GM21717 (cell line): Measurements from ENCODE around the gene ROBO2.

Experiments
- ATAC-seq: cut with Tn5 transposase; IDR thresholded peaks from one replicate; pipeline ENCODE4 v1.9.1; 2021; ENCODE audit warnings: mild to moderate bottlenecking, moderate library complexity; ENCODE audit not compliant: unreplicated experiment

Gene ROBO2

DNA sequence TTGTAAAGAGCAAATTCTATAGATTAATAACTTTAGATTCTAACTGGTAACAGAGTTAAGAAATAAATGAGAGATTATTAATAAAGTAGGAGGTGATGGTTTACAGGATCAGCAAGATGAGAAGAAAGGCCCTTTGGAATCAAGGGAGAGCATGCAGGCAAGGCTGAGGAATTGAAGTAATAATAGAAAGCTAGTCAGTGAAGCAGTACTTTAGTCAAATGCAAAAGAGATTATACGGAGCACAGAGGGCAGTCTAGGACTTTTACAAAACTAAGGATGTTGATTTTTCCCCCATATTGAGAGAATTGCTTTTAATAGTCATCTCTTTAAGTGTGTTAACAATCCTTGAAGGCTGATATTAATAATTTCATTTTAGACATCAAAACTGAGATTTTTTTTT, 146.4 kb downstream of the ROBO2 start:
- no peak for ATAC-seq

DNA sequence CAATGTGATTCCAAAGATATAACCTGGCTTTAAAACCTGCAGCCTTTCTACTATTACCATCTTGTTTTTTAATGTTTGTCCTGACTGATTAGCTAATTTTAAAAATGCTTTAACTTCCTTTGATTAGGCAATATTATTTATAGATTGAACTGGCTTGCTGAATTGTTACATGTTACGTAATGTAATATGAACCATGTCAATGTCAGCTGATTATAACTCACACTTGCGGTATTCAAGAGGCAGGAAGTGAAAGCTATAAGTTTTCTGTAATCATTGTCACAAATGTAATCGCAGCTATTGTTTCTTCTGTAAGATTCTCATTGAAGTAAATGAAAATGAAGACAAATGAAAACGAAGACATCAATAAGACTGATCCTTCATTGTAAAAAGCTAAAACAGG, 146.8 kb downstream of the ROBO2 start:
- ATAC-seq = no peak

DNA sequence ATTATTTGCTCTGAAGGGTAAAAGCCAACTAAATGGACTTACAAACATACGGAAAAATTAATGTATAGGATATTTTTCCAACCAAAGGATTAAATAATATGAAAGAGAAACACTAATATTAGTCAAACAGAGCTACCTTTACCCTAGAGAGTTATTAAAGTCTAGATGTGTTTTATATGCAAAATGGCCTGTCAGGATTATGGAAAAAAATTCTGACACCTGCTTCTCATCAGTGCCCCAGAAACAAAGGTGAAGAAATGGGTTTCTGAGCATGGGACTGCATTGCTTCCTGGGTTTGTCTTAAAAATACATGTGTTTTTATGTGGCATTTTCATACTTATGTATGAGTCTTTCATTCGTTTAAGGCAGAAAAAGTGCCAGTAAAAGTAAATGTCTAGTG, 148.3 kb downstream of the ROBO2 start:
- ATAC-seq = no peak

DNA sequence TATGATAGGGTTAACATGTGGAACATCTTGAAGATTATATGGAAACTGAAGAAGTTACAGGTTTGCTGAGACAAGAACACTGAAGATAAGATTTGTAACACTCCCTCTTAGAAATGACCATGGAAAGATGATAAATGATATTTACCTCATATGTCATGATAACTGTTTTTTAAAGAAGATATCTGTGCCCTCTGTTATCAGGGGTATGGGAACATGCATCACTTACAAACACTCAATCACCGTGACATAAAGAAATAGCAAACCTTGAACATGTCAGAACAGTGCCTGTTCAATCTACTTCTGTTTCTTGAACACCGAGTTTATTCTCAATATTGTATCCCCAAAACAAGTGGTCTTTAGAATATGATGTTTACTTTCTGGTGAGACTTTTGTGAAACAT, 149.4 kb downstream of the ROBO2 start:
- no peak for ATAC-seq

DNA sequence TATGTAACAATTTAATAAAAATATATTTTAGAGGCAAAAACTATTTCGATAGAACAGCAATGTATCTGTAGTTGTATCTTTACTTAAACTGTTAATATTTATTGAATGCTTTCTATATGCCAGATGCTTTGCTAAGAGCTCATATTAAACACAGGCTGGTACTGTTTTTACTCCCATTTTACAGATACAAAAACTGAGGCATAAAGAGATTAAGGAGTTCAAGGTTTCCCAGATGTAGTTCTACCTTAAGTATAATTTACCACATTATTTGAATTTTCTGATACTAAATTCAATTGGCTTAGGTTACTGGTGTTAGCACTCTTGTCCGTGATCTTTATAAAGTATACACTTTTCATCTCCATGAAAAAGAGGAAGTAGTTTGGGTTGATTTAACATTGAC, 149.8 kb downstream of the ROBO2 start:
- no peak for ATAC-seq

DNA sequence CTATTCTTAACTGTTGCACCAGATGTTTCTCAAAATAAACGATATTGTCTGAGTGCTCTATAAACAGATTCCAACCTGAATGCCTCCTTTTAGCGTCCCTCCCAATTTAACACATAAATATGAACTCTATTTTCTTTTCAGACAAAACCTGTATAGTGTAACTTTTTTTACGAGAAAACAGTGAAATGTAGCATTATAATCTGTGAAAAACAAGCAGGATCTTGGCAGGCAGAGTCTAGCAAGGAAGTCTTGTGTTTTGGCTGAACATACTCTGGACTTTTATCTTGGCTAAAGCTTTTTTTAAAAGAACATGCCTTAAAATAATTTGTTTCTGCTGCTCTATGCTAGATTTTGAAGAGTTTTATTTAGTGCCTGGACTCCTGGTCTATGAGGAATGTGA, 150.5 kb downstream of the ROBO2 start:
- no peak for ATAC-seq

DNA sequence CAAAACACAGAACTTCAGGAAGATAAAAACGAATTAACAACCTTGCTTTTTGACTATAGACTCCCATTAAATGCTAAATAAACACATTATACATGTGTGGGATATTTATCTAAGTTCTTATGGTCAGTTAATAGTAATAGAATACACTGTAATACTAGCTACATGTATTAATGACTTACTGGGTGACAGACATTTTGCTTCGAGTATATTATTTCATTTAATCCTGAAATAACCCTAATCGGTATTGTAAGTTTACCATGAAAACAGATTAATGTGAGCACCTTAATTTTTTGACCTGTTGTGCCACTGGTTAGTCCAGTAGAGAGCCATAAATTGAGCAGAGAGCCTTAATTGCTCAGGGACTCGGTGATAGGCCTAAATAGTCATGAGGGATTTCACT, 151.1 kb downstream of the ROBO2 start:
- ATAC-seq = no peak

DNA sequence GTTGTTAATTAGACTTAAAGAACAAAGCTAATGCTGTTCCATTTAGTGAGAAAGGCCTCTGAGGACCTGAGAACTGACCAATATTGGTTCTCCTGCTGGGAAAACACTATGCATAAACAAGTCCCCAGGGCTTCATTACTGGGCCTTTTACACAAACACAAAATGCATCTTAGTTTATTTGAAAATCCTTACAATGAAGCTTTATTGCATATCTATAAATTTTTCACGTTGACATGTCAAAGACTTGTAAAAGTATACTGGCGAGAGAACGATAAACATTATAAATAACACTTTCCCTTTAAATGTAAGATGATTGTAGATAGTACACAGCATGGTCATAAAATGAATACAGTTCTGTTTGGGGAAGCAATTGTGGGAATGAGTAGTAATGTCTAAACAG, 151.7 kb downstream of the ROBO2 start:
- ATAC-seq = no peak

DNA sequence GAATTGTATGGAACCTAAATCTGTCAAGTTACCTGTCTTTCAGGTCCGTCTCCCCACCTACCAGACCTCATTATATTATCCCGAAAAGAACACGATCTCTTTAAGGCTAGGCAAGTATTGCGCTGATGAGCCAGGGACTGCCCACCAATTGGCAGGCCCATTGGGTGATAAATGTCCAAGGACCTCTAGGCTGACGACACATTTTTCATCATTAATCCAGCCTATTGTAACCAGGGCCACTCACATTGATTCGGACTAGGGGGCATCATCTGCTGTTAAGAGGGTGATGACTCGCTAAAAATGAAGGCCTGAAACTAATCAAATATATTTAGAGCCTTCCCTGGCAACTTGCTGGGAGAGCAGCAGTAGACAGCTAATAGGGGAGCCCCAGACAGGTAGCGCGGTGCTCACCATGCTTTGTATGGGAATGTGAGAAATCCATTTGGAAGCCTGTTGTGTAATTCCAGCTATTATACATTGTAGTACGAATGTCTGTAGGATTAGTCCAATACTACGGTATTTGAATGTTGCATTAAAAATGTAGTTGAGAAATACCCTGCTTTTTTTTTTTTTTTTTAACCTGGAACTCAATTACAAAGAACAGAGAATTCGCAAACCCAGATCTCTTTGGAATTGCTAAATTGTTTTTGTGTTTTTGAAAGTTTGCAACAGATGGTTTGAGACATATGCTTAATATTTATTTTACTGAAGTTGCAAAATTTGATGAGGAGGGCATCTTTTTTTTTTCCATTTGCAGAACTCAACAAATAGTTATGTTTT, 156.1 kb downstream of the ROBO2 start:
- no peak for ATAC-seq

DNA sequence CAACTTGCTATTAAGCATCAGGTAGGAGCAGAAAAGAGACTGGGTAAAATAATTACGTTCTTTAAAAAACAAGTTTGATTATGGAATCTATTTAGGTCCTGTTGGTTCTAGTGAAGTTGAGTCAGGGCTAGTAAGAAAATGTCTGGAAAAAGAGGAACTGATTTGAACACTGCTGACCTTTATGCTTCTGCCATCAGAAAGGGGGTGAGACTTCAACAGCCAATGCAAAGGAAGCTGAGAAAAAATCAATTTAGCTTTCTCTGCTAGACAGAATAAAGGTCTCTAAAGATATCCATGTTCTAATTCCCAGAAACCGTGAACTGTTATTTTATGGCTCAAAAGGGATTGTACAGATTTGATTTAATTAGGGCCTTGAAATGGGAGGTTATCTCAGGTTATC, 157.5 kb downstream of the ROBO2 start:
- no peak for ATAC-seq

DNA sequence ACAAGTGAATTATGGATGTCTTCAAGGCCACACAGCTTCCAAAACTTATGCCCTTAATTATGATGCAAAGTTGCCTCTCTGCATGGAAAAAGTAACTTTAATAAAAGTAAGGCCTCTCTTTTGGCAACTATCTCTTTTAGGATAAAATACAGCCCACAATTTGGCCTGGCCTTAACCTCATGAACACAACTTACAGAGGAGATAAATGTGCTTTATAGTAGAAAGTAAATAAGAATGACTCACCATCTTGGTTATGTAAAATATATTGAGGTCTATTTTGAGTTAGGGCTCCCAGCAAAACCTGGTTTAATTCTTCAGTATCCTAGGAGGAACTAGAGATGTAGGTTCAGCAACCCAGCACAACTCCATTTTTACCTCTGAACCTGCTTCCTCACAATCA, 164.0 kb downstream of the ROBO2 start:
- ATAC-seq = no peak

DNA sequence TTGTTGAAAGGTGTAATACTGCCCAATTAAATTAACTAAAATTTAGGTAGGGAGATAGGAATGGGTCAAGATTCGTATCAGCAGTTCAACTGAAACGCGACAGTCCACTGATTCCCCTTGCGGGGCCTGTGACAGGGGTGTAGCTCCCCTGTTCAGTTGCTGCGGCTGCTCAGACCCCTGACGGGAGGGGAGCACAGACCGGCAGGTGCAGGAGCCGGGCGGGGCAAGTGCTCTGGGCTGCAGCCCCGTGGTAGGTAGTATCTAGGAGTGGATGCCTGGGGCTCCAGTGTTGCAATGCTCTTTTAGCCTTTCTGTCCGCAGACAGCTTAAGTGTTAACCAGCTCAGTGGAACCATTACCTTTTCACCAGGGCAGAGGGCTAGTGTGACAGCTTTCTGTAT, 164.9 kb downstream of the ROBO2 start:
- ATAC-seq = no peak

DNA sequence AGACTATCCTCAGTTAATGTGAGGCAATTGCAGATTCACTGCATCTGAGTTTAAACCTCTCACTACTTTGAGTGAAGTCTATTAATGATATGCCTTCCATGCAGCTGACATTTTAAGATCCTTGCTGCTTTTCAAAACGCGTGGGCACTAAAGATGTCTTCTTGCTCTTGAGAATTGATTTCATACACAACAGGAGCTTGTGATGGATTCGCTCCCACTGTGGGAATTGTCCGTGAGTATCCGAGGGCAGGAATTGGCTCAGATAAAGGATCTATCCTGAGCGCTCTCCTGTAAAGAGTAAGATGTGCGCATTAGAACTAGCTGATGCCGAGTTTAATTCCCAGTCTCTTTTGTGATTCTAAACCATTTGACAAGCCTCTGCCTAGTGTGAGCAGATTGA, 167.9 kb downstream of the ROBO2 start:
- no peak for ATAC-seq

DNA sequence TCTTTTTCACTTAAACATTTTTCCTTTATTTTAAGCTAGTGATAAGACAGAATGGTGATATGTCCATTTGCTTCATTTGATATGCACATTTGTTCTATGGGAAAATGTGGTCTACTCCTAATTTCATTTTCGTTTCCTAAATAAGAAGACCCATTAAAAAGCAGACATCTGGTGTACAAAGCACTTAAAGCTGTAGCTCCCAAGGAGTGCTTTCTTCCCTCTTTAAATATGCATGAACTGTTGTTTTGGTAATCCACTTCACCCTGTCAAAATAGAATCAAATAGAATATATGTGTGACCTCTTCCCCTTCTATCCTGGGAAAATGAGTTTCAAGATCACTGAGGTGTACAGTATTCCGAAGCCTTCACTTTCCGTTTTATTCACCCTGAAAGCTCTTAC, 182.8 kb downstream of the ROBO2 start:
- ATAC-seq = no peak

DNA sequence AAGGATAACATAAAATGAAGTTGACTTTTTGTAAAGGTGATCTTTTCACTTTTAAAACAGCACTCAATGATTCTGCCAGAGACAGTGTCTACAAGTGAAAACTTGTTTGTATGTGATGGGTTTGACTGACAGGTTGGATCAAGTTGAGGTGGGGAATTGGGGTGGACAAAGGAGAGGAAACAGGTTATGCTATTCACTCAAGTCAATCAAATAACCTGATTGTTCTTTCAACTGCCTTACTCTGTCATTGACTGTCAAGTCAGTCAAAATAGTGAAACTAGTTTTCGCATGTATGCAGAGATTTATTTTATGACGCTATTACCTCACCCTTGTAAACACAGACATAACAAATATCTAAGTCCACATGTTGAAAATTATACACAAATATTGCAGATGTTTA, 187.7 kb downstream of the ROBO2 start:
- no peak for ATAC-seq

DNA sequence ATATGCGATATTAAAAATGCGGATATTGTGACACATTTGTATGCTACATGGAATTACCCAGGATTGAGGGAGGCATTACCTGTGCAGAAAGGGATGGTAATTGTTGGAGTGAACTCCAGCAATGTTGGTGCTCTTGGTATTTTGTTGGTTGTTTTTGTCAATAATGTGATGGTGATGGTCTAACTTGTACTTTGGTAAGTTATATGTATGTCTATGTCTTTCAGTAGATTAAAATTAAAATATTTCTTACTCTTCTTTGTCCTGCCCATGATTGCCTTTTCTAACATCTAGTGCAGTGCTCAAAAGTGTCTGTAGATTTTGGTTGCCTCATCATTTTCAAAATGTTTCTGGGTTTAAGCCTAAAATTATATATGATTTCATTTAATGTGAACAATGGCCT, 192.7 kb downstream of the ROBO2 start:
- ATAC-seq = no peak

DNA sequence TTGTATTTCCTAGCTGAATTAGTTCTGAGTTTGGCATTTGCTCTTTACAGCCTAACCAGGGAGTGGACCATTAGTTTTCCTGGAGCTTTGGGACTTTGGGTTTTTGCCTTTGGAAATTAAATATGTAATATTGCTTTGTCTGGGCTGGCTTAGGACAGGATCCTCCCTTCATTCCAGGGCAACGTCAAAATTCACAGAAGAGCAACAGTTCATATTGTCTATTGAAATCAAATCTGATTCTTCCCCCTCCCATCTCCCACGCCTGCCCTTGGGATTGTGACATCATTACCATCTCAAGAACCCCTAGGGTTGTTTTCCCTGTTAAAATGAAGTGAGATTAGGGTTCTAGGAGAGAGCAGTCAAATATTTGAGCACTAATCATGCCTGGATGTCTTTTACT, 194.1 kb downstream of the ROBO2 start:
- no peak for ATAC-seq

DNA sequence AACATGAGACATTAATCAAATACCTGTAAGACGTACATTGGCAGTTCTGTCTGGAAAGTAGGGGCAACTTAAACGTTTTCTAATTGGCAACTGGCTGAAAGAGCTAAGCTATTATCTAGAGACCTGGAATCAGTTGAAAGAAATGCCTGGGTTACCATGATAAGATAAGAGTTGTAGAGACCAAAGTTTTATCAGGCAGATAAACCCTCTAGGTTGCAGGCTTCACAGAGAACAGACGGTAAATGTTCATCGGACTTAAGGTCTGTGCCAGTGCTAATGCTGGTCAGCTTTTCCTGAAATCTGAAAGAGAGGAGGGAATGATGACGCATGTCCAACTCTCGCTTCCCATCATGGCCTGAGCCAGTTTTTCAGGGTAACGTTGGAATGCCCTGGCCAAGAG, 196.2 kb downstream of the ROBO2 start:
- ATAC-seq = no peak

DNA sequence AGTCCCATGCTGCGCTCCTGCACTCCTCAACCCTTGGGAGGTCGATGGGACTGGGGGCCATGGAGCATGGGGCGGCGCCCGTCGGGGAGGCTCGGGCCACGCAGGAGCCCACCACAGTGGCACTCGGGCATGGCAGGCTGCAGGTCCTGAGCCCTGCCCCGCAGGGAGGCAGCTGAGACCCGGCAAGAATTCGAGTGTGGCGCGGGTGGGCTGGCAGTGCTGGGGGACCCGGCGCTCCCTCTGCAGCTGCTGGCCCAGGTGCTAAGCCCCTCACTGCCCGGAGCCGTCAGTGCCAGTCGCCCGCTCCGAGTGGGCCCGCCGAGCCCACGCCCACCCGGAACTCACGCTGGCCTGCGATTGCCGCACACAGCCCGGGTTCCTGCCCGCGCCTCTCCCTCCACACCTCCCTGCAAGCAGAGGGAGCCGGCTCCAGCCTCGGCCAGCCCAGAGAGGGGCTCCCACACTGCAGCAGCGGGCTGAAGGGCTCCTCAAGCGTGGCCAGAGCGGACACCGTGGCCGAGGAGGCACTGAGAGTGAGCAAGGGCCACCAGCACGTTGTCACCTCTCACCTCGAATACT, 200.3 kb downstream of the ROBO2 start:
- ATAC-seq = no peak

DNA sequence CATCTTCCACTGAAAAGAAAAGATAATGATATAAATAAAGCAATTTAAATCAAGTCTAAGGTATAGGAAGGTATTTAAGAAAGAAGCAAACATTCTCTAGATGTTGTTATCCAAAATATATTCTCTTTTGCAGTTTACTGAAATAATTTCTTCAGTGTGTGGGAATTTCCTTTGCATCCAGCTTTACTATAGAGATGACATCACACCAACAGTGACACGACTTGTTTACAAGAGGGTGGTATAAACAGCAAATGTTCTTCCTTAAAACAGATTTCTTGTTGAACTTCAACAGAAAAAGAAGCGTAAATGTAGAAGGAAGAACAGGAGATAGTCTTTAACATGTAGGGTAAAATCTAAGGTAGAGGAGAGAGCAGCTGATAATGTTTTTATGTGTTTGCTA, 202.5 kb downstream of the ROBO2 start:
- ATAC-seq = no peak

DNA sequence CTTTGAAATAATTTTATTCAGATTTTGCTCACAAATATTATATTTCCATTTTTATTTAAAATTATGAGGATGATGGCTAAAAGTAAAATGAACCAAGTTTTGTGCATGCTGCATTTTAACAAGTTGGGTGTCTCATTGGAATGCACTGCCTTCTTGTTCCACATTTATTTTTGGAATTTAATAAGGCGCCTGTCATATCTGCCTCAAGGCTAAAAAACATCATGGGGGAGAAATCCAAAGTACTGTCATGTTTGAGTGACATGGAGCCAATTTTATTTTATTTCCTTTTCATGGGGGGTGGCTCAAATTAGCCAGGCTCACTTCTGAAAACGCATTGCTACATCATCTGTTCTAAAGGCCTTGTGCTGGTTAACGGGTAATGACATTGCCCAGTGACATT, 205.1 kb downstream of the ROBO2 start:
- no peak for ATAC-seq

DNA sequence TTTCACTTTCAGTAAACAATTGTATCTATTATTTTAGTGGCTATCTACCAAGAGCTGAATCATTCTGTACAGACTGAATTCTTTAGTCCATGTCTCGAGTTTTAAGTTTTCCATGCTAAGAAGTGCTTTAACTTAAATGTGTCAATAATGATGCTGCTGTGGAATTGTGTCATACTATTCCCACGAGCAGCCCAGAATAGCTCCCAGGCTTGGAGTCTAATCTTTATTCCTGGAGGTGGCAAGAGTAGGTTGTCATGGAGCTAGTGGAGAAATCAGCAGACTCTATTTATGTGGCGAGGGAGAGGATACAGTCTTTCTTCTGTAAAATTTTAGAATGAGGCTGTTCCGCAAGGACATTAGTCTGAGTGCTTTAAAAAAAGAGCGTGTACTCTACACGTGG, 207.2 kb downstream of the ROBO2 start:
- no peak for ATAC-seq

DNA sequence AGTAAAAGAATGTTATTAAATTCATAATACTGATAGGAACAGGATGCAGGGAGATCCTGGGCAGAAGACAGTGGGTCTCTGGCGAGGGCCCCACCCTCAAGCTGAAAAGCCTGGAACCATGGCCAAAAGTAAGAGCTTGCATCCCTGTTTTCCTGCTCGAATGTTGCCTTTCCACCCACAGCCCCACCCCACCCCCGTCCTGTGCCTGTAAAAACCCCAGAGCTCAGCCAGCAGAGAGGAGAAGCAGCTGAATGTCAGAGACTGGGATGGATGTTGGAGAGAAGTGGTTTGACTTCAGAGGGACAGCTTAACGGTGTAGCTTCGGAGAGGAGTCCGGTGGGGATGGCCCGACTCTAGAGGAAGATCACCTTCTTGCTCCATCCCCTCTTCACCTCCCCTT, 207.9 kb downstream of the ROBO2 start:
- ATAC-seq = no peak
